ENCODE data around the gene IGSF22. TPM values are rescaled to one million over a fixed set of nuclear protein-coding genes. Genes with fewer than 3 reads are reported as not detected.

The IGSF22 gene
- total and polyA plus RNA-seq, 8 donors: 0.52 to 2.1 (median 1.2) TPM

GRCh38 chr11:18657673-18658072 is 68.3 kb downstream of the IGSF22 start:
- Histone ChIP-seq H3K36me3 (no peaks in the 10 kb centered on the region), H3K9me3 (no peaks in the 10 kb centered on the region), H3K4me1 (no peaks in the 10 kb centered on the region), H3K4me3 (no peak overlapping the region), H3K27ac (no peak overlapping the region), H3K27me3 (no peaks in the 10 kb centered on the region)
- no peak for ATAC-seq
- no peak for DNase-seq
- TF ChIP-seq, protein P1, sequence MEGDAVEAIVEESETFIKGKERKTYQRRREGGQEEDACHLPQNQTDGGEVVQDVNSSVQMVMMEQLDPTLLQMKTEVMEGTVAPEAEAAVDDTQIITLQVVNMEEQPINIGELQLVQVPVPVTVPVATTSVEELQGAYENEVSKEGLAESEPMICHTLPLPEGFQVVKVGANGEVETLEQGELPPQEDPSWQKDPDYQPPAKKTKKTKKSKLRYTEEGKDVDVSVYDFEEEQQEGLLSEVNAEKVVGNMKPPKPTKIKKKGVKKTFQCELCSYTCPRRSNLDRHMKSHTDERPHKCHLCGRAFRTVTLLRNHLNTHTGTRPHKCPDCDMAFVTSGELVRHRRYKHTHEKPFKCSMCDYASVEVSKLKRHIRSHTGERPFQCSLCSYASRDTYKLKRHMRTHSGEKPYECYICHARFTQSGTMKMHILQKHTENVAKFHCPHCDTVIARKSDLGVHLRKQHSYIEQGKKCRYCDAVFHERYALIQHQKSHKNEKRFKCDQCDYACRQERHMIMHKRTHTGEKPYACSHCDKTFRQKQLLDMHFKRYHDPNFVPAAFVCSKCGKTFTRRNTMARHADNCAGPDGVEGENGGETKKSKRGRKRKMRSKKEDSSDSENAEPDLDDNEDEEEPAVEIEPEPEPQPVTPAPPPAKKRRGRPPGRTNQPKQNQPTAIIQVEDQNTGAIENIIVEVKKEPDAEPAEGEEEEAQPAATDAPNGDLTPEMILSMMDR (IDR thresholded peaks at IDR 0.05): no peak
- intact Hi-C loops (cut with DNase I): no loop called here

Other genes starting within 250 kb of the IGSF22 start
- gene TSG101, start 199.2 kb downstream of the IGSF22 start, total RNA-seq: 10 to 100 TPM; 50.5 to 52.8 TPM
- 100 to 1,000 TPM in 5 of 6 donors, 10 to 100 TPM in 1; 89.3 to 134 (median 116) TPM for gene TSG101, start 199.2 kb downstream of the IGSF22 start, polyA plus RNA-seq (ENCODE audit: insufficient read length in 6 of 6)
- gene UEVLD, start 137.5 kb downstream of the IGSF22 start, total RNA-seq: 10 to 100 TPM; 22.3 to 25.3 TPM
- gene UEVLD, start 137.5 kb downstream of the IGSF22 start, polyA plus RNA-seq (ENCODE audit: insufficient read length in 6 of 6): 10 to 100 TPM; 17.1 to 20.6 (median 20.4) TPM
- 1 to 10 TPM; 3.0 to 4.6 TPM for gene MISFA, start 126.4 kb downstream of the IGSF22 start, total RNA-seq
- gene MISFA, start 126.4 kb downstream of the IGSF22 start, polyA plus RNA-seq (ENCODE audit: insufficient read length in 6 of 6): 10 to 100 TPM; 11.7 to 16.3 (median 14.1) TPM
- 10 to 100 TPM; 18.0 to 20.1 TPM for gene SPTY2D1, start 91.8 kb downstream of the IGSF22 start, total RNA-seq
- 10 to 100 TPM; 20.1 to 26.6 (median 23.3) TPM for gene SPTY2D1, start 91.8 kb downstream of the IGSF22 start, polyA plus RNA-seq (ENCODE audit: insufficient read length in 6 of 6)
- 1 to 10 TPM; 5.8 to 9.1 TPM for gene TMEM86A, start 27.4 kb downstream of the IGSF22 start, total RNA-seq
- 1 to 10 TPM; 3.2 to 4.1 (median 3.7) TPM for gene TMEM86A, start 27.4 kb downstream of the IGSF22 start, polyA plus RNA-seq (ENCODE audit: insufficient read length in 6 of 6)
- under 1 TPM in 1 of 2 donors, not detected in 1; 0.13 TPM for gene PTPN5, start 65.6 kb upstream of the IGSF22 start, total RNA-seq
- 1 to 10 TPM in 3 of 6 donors, under 1 TPM in 3; 0.67 to 1.4 (median 0.92) TPM for gene PTPN5, start 65.6 kb upstream of the IGSF22 start, polyA plus RNA-seq (ENCODE audit: insufficient read length in 6 of 6)
- not detected for gene MRGPRX1, start 213.2 kb upstream of the IGSF22 start, total RNA-seq
- gene MRGPRX1, start 213.2 kb upstream of the IGSF22 start, polyA plus RNA-seq (ENCODE audit: insufficient read length in 6 of 6): not detected

Data from left lung (tissue), 10 donors.